ENCODE data around the gene PEX26. TPM values are rescaled to one million over a fixed set of nuclear protein-coding genes. Genes with fewer than 3 reads are reported as not detected.

Gene PEX26
- total and polyA plus RNA-seq, 9 of the 15 experiments (the other 6 are each of a cell fraction or from before 2014, with no cell fraction given) = 0.35 to 39.6 (median 17.4) TPM

DNA sequence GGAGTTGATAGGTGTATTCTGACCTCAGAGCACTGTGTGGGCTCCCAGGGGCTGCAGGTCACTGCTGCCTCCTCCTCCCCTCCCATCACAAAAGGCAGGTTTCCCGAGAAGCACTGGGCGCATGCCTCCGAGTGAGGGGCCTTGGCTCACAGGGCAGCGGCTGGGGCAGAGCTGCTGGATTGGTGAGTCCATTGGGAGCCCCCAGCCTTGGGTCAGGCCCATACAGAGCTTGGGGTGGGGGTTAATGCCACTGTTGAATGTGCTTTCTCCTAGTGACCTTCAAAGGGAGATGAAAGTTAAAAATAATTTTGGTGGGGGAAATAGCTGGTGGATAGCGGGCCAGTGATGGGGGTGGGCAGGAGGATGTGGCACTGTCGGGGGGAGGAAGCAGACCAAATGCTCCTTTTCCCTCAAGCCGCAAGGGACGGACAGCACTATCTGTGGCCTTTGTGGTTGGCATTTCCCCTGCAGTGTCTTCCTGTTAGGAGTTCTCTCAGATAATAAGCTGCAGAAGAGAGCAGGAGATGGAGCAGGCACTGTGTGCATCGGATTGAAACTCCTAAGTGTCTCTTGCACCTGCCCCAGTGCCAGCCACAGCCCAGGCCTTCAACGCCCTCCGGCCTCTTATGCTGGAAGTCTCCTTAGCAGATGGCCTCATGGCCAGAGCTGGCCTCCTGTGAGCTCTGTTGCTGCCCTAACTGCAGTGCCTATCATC lies 36.0 kb downstream of the PEX26 start:
- intact Hi-C loops (cut with micrococcal nuclease) (no loop called here), in situ Hi-C loops (cut with MboI) (no loop called here)
- FAIRE-seq = no peak
- TF ChIP-seq MAFK (IDR thresholded peaks at IDR 0.05; ENCODE audit: low read length) (no peak), ZNF212 (CRISPR knock-in tag; IDR thresholded peaks at IDR 0.05) (no peak), TBL1XR1 (IDR thresholded peaks at IDR 0.05; ENCODE audit: low read length in 2 of 2) (no peak), ZNF589 (CRISPR knock-in tag; IDR thresholded peaks at IDR 0.05; ENCODE audit: low read depth) (no peak), SRSF7 (optimal IDR thresholded peaks at IDR 0.05; ENCODE audit: low read depth, low read length) (no peak), MTA1 (IDR thresholded peaks at IDR 0.05; ENCODE audit: borderline replicate concordance) (no peak), KAT2B (IDR thresholded peaks at IDR 0.05; ENCODE audit: low read depth, low read length) (no peak)
- TF ChIP-seq, protein P1, sequence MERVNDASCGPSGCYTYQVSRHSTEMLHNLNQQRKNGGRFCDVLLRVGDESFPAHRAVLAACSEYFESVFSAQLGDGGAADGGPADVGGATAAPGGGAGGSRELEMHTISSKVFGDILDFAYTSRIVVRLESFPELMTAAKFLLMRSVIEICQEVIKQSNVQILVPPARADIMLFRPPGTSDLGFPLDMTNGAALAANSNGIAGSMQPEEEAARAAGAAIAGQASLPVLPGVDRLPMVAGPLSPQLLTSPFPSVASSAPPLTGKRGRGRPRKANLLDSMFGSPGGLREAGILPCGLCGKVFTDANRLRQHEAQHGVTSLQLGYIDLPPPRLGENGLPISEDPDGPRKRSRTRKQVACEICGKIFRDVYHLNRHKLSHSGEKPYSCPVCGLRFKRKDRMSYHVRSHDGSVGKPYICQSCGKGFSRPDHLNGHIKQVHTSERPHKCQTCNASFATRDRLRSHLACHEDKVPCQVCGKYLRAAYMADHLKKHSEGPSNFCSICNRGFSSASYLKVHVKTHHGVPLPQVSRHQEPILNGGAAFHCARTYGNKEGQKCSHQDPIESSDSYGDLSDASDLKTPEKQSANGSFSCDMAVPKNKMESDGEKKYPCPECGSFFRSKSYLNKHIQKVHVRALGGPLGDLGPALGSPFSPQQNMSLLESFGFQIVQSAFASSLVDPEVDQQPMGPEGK (CRISPR knock-in tag; IDR thresholded peaks at IDR 0.05; ENCODE audit: borderline replicate concordance) = no peak
- TF ChIP-seq, protein P2, sequence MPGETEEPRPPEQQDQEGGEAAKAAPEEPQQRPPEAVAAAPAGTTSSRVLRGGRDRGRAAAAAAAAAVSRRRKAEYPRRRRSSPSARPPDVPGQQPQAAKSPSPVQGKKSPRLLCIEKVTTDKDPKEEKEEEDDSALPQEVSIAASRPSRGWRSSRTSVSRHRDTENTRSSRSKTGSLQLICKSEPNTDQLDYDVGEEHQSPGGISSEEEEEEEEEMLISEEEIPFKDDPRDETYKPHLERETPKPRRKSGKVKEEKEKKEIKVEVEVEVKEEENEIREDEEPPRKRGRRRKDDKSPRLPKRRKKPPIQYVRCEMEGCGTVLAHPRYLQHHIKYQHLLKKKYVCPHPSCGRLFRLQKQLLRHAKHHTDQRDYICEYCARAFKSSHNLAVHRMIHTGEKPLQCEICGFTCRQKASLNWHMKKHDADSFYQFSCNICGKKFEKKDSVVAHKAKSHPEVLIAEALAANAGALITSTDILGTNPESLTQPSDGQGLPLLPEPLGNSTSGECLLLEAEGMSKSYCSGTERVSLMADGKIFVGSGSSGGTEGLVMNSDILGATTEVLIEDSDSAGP (CRISPR knock-in tag; IDR thresholded peaks at IDR 0.05) = no peak
- TF ChIP-seq, protein P3, sequence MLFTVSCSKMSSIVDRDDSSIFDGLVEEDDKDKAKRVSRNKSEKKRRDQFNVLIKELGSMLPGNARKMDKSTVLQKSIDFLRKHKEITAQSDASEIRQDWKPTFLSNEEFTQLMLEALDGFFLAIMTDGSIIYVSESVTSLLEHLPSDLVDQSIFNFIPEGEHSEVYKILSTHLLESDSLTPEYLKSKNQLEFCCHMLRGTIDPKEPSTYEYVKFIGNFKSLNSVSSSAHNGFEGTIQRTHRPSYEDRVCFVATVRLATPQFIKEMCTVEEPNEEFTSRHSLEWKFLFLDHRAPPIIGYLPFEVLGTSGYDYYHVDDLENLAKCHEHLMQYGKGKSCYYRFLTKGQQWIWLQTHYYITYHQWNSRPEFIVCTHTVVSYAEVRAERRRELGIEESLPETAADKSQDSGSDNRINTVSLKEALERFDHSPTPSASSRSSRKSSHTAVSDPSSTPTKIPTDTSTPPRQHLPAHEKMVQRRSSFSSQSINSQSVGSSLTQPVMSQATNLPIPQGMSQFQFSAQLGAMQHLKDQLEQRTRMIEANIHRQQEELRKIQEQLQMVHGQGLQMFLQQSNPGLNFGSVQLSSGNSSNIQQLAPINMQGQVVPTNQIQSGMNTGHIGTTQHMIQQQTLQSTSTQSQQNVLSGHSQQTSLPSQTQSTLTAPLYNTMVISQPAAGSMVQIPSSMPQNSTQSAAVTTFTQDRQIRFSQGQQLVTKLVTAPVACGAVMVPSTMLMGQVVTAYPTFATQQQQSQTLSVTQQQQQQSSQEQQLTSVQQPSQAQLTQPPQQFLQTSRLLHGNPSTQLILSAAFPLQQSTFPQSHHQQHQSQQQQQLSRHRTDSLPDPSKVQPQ (CRISPR knock-in tag; IDR thresholded peaks at IDR 0.05; ENCODE audit: borderline replicate concordance) = no peak
- TF ChIP-seq, protein P4, sequence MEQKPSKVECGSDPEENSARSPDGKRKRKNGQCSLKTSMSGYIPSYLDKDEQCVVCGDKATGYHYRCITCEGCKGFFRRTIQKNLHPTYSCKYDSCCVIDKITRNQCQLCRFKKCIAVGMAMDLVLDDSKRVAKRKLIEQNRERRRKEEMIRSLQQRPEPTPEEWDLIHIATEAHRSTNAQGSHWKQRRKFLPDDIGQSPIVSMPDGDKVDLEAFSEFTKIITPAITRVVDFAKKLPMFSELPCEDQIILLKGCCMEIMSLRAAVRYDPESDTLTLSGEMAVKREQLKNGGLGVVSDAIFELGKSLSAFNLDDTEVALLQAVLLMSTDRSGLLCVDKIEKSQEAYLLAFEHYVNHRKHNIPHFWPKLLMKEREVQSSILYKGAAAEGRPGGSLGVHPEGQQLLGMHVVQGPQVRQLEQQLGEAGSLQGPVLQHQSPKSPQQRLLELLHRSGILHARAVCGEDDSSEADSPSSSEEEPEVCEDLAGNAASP (IDR thresholded peaks at IDR 0.05) = no peak
- CTCF ChIA-PET (ENCODE audit: low intra/inter-chr PET ratio) = no interaction called here
- Histone ChIP-seq H3K9me1 (ENCODE audit: control insufficient read depth, insufficient read depth, low read length) (no peaks in the 10 kb centered on the region), H3K36me3 (ENCODE audit: control insufficient read depth, insufficient read depth, low read length) (no peaks in the 10 kb centered on the region), H4K20me1 (replicated peaks; ENCODE audit: control insufficient read depth, insufficient read depth, low read length) (0 out of 2 replicates have a peak, but pooled peaks cover 3% of the 10 kb centered on the region), H3K27ac (ENCODE audit: extremely low read depth, low read depth, low read length) (no peak overlapping the region), H3K4me2 (ENCODE audit: insufficient read depth, low read length) (no peak overlapping the region), H3K27me3 (ENCODE audit: control insufficient read depth in 2 of 2, insufficient read depth in 2 of 2, low read length in 2 of 2) (peaks cover 13 to 47% of the 10 kb centered on the region in 2 experiments; a peak in 3 of 5 replicates), H2AFZ (ENCODE audit: low read depth, low read length) (no peak overlapping the region), H3K9ac (ENCODE audit: insufficient read depth in 1 of 2, low read depth in 2 of 2, low read length in 2 of 2) (peak overlapping the region in 1 of 2 experiments; percentile 28; a peak in 1 of 4 replicates), H3K4me3 (no peak overlapping the region), H3K79me2 (ENCODE audit: control insufficient read depth, insufficient read depth, low read length) (no peaks in the 10 kb centered on the region), H3K4me1 (replicated peaks in 1 of 2; ENCODE audit: control insufficient read depth in 2 of 2, insufficient read depth in 2 of 2, low read length in 2 of 2) (peaks cover 0 to 11% of the 10 kb centered on the region in 2 experiments; a peak in 1 of 5 replicates), H3K9me3 (replicated peaks; ENCODE audit: control insufficient read depth, insufficient read depth, low read depth, low read length) (no peaks in the 10 kb centered on the region)
- no TSS peak for BruUV-seq (replicated peaks)
- 33% methylated on average over 11 of the region's 11 CpGs for WGBS (ENCODE audit: insufficient coverage, low coverage, missing lambda C conversion rate)
- no peak for DNase-seq (ENCODE audit: extremely low read depth in 1 of 4, low spot score in 3 of 4)
- POLR2A ChIA-PET = interaction anchor here (0.6 to 1.2 kb wide), 2 partner anchors 13 to 15 kb away, joined by 3 to 4 read pairs; no protein-coding TSS in a partner anchor
- ATAC-seq = no peak; the same call in 1 of the 3 replicates
